ENCODE data around the gene FAR2. TPM values are rescaled to one million over a fixed set of nuclear protein-coding genes. Genes with fewer than 3 reads are reported as not detected.

Gene FAR2
- polyA plus RNA-seq, 1 of the 3 experiments (the other 2 are of a cell fraction) = 7.4 TPM

DNA sequence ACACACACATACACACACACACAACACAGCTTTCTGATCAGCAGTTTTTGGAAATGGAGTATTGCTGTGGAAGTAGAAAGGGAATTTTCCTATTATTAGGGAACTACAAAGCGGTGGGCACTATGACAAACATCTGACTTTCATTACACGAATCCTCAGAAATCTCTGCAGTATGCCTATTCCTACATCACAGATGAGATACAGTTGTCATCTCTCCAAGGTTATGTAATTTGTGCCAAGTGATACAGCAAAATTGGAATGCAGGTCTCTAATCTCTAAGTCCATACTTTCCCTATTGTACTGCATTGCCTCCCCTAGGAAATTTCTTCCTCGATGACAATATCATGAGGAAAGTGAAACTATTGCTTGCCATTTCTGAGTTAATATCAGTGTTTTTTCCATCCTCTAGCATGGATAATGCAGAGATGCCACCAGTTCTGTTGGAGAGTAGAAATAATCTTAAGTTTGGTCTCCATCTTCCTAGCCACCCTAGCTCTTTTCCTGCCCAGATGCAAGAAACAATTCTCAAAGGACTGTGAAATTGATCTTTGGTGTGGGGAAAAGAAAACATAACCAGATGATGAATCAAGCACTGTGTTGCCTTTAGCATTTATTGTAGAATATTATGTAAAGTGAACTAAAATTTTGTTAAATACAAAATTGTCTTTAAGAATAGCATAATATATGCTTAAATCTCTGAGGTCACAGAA, 137.2 kb downstream of the FAR2 start:
- H3K79me2 ChIP-seq (ENCODE audit: insufficient read depth) = no peaks in the 10 kb centered on the region
- peaks cover 4 to 21% of the 10 kb centered on the region in 2 experiments; a peak in 3 of 4 replicates for H3K4me1 ChIP-seq (ENCODE audit: control insufficient read depth in 1 of 2, insufficient read depth in 2 of 2, low read depth in 1 of 2, low read length in 1 of 2)
- ChIA-PET CTCF (interaction anchor here (1.3 kb wide), 1 partner anchor 43 kb away, joined by 4 read pairs; no protein-coding TSS in a partner anchor), POLR2A (no interaction called here)
- peak overlapping the region in 1 of 2 experiments; percentile 59; a peak in 2 of 4 replicates for H3K27ac ChIP-seq (ENCODE audit: low read depth in 2 of 2, low read length in 1 of 2)
- DNase-seq = peak; percentile 46
- no peaks in the 10 kb centered on the region for H3K9me2 ChIP-seq
- H2AFZ ChIP-seq (ENCODE audit: low read depth) = 0 out of 2 replicates have a peak overlapping the region, but pooled peaks have one; percentile 2
- H3K9me3 ChIP-seq = no peaks in the 10 kb centered on the region
- no peaks in the 10 kb centered on the region for H3K27me3 ChIP-seq (ENCODE audit: insufficient read depth)
- H3F3A ChIP-seq (replicated peaks; ENCODE audit: insufficient read depth) = peaks cover 23% of the 10 kb centered on the region
- H3K4me2 ChIP-seq = peak overlapping the region; percentile 26; the same call in 1 of the 2 replicates
- H3K9ac ChIP-seq = 0 out of 2 replicates have a peak overlapping the region, but pooled peaks have one; percentile 4
- peaks cover 0 to 3% of the 10 kb centered on the region in 2 experiments for H3K36me3 ChIP-seq (replicated peaks in 1 of 2; ENCODE audit: control insufficient read depth in 1 of 2, insufficient read depth in 2 of 2, low read length in 1 of 2)
- H4K20me1 ChIP-seq (ENCODE audit: insufficient read depth) = no peaks in the 10 kb centered on the region
- WGBS (ENCODE audit: low lambda C conversion rate) = 16% methylated on average over 3 of the region's 3 CpGs
- TF ChIP-seq SMC3 (IDR thresholded peaks at IDR 0.05; ENCODE audit: low read depth, low read length) (no peak), NFIC (IDR thresholded peaks at IDR 0.05; ENCODE audit: borderline replicate concordance) (peak; percentile 80), MEF2A (IDR thresholded peaks at IDR 0.05; ENCODE audit: borderline replicate concordance, low read depth) (no peak), ELF1 (IDR thresholded peaks at IDR 0.05) (no peak), GABPA (IDR thresholded peaks at IDR 0.05; ENCODE audit: low read depth) (no peak), FOXM1 (IDR thresholded peaks at IDR 0.05; ENCODE audit: low read depth) (no peak), RXRA (IDR thresholded peaks at IDR 0.05; ENCODE audit: borderline replicate concordance, low read depth) (peak; percentile 23; the same call in 1 of the 2 replicates), TCF12 (IDR thresholded peaks at IDR 0.05) (peak; percentile 95), JUND (IDR thresholded peaks at IDR 0.05) (peak; percentile 66), FOSL2 (IDR thresholded peaks at IDR 0.05; ENCODE audit: borderline replicate concordance, low read depth) (peak; percentile 40; the same call in 1 of the 2 replicates), GATA2 (CRISPR knock-in tag; IDR thresholded peaks at IDR 0.05) (peak; percentile 39), FOXJ3 (CRISPR knock-in tag; IDR thresholded peaks at IDR 0.05) (no peak), YY1 (IDR thresholded peaks at IDR 0.05; ENCODE audit: low read depth) (no peak), POLR2AphosphoS5 (IDR thresholded peaks at IDR 0.05; ENCODE audit: low read depth, low read length) (peak; percentile 60; the same call in 1 of the 2 replicates), RFX5 (IDR thresholded peaks at IDR 0.05; ENCODE audit: low read length) (no peak), TEAD4 (IDR thresholded peaks at IDR 0.05; ENCODE audit: borderline replicate concordance, insufficient read depth) (peak; percentile 45; the same call in 1 of the 2 replicates), CHD2 (IDR thresholded peaks at IDR 0.05; ENCODE audit: low read length, partially characterized antibody) (no peak), EP300 (IDR thresholded peaks at IDR 0.05; ENCODE audit: borderline replicate concordance in 1 of 2, low read depth in 1 of 2, low read length in 1 of 2) (peak; percentile 51 to 76)
- TF ChIP-seq, protein P1, sequence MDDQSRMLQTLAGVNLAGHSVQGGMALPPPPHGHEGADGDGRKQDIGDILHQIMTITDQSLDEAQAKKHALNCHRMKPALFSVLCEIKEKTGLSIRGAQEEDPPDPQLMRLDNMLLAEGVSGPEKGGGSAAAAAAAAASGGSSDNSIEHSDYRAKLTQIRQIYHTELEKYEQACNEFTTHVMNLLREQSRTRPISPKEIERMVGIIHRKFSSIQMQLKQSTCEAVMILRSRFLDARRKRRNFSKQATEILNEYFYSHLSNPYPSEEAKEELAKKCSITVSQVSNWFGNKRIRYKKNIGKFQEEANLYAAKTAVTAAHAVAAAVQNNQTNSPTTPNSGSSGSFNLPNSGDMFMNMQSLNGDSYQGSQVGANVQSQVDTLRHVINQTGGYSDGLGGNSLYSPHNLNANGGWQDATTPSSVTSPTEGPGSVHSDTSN (IDR thresholded peaks at IDR 0.05) = peak; percentile 76
- TF ChIP-seq, protein P2, sequence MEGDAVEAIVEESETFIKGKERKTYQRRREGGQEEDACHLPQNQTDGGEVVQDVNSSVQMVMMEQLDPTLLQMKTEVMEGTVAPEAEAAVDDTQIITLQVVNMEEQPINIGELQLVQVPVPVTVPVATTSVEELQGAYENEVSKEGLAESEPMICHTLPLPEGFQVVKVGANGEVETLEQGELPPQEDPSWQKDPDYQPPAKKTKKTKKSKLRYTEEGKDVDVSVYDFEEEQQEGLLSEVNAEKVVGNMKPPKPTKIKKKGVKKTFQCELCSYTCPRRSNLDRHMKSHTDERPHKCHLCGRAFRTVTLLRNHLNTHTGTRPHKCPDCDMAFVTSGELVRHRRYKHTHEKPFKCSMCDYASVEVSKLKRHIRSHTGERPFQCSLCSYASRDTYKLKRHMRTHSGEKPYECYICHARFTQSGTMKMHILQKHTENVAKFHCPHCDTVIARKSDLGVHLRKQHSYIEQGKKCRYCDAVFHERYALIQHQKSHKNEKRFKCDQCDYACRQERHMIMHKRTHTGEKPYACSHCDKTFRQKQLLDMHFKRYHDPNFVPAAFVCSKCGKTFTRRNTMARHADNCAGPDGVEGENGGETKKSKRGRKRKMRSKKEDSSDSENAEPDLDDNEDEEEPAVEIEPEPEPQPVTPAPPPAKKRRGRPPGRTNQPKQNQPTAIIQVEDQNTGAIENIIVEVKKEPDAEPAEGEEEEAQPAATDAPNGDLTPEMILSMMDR (IDR thresholded peaks at IDR 0.05) = no peak
- TF ChIP-seq, protein P3, sequence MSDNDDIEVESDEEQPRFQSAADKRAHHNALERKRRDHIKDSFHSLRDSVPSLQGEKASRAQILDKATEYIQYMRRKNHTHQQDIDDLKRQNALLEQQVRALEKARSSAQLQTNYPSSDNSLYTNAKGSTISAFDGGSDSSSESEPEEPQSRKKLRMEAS (IDR thresholded peaks at IDR 0.05; ENCODE audit: low read depth) = no peak; the same call in 1 of the 2 replicates
- TF ChIP-seq, protein P4, sequence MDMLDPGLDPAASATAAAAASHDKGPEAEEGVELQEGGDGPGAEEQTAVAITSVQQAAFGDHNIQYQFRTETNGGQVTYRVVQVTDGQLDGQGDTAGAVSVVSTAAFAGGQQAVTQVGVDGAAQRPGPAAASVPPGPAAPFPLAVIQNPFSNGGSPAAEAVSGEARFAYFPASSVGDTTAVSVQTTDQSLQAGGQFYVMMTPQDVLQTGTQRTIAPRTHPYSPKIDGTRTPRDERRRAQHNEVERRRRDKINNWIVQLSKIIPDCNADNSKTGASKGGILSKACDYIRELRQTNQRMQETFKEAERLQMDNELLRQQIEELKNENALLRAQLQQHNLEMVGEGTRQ (IDR thresholded peaks at IDR 0.05; ENCODE audit: borderline replicate concordance, low read depth, low read length) = no peak
- TF ChIP-seq, protein P5, sequence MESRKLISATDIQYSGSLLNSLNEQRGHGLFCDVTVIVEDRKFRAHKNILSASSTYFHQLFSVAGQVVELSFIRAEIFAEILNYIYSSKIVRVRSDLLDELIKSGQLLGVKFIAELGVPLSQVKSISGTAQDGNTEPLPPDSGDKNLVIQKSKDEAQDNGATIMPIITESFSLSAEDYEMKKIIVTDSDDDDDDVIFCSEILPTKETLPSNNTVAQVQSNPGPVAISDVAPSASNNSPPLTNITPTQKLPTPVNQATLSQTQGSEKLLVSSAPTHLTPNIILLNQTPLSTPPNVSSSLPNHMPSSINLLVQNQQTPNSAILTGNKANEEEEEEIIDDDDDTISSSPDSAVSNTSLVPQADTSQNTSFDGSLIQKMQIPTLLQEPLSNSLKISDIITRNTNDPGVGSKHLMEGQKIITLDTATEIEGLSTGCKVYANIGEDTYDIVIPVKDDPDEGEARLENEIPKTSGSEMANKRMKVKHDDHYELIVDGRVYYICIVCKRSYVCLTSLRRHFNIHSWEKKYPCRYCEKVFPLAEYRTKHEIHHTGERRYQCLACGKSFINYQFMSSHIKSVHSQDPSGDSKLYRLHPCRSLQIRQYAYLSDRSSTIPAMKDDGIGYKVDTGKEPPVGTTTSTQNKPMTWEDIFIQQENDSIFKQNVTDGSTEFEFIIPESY (IDR thresholded peaks at IDR 0.05; ENCODE audit: borderline replicate concordance, low read depth) = no peak
- peak overlapping the region in 1 of 2 experiments; percentile 5; a peak in 1 of 4 replicates for H3K4me3 ChIP-seq (ENCODE audit: low read depth in 2 of 2, low read length in 1 of 2)
